ENCODE measurements around the gene ERF. TPM values are rescaled to one million over a fixed set of nuclear protein-coding genes. Genes with fewer than 3 reads are reported as not detected.

The ERF gene
- total and polyA plus RNA-seq, 2 of the 4 experiments (the other 2 are of a cell fraction) = 5.2 to 32.4 TPM

DNA sequence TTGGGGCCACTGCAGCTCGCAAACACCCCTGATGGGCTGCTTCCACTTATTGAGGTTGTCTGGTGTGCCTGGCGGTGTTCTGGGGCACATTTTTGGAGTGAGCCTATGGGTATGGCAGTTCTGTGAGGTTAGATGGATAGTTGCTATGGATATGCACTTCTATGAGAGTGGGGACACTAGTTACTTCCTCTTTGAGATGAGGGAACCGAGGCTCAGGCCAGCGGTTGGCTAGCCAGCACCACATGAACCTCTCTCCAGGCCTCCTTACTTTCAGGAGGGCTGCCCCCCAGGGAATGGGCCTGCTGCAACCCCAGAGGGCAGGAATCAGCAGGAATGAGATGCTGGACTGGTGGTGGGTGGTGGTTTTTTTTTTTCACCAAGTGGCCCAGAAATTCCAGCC is 33.5 kb upstream of the ERF start:
- H3K79me1 ChIP-seq (ENCODE audit: low read depth in 1 of 2, low read length in 2 of 2) = peaks cover 26 to 37% of the 10 kb centered on the region in 2 experiments
- no peak overlapping the region for H3K9ac ChIP-seq (ENCODE audit: low read depth, low read length)
- TF ChIP-seq RCOR1 (IDR thresholded peaks at IDR 0.05; ENCODE audit: insufficient replicate concordance, low read length) = no peak
- H3K4ac ChIP-seq (ENCODE audit: low read depth, low read length) = no peak overlapping the region
- no peak overlapping the region for H2BK120ac ChIP-seq (ENCODE audit: low read depth, low read length)
- H3K27me3 ChIP-seq (ENCODE audit: control insufficient read depth, insufficient read depth, low read length) = no peaks in the 10 kb centered on the region
- peaks cover 17% of the 10 kb centered on the region for H3K4me1 ChIP-seq (ENCODE audit: control insufficient read depth, insufficient read depth, low read length)
- POLR2A ChIA-PET (ENCODE audit: unreplicated experiment) = interaction anchor here (0.6 kb wide), 1 partner anchor 14 kb away, joined by 3 read pairs; the partner anchor contains the start of gene PAFAH1B3
- H2BK20ac ChIP-seq (ENCODE audit: low read depth, low read length) = no peak overlapping the region
- no peak overlapping the region for H3K14ac ChIP-seq (replicated peaks; ENCODE audit: low read depth, low read length)
- DNase-seq = no peak
- no peaks in the 10 kb centered on the region for H3K9me3 ChIP-seq (ENCODE audit: control insufficient read depth, insufficient read depth, low read length)
- H2BK5ac ChIP-seq (ENCODE audit: low read depth, low read length, poor library complexity, severe bottlenecking) = no peak overlapping the region
- no peak overlapping the region for H3K4me3 ChIP-seq (ENCODE audit: insufficient read depth, low read depth, low read length)
- no peak for ATAC-seq (ENCODE audit: low read depth)
- CTCF ChIA-PET = no interaction called here
- no peak overlapping the region for H4K91ac ChIP-seq (ENCODE audit: insufficient read depth, low read depth, low read length)
- no peak overlapping the region for H3K56ac ChIP-seq (ENCODE audit: extremely low read depth, insufficient read depth, low read length)
- in situ Hi-C loops (cut with MboI; ENCODE audit: low sequenced_read_pairs) = no loop called here
- H3K18ac ChIP-seq (ENCODE audit: low read depth, low read length) = no peak overlapping the region
- dilution Hi-C loops (cut with HindIII; ENCODE audit: low sequenced_read_pairs, unreplicated experiment) = no loop called here
- no peak overlapping the region for H2BK15ac ChIP-seq (ENCODE audit: low read depth, low read length)
- H2AFZ ChIP-seq (replicated peaks; ENCODE audit: low read length, poor library complexity) = no peak overlapping the region
- H3K9me1 ChIP-seq (ENCODE audit: insufficient read depth, low read length) = peaks cover 7% of the 10 kb centered on the region
- H3K4me2 ChIP-seq (ENCODE audit: low read depth, low read length) = no peak overlapping the region
- H4K5ac ChIP-seq (ENCODE audit: low read depth, low read length) = no peak overlapping the region
- no peak overlapping the region for H3K23ac ChIP-seq (ENCODE audit: low read depth, low read length)
- peaks cover 62% of the 10 kb centered on the region for H3K36me3 ChIP-seq (ENCODE audit: control insufficient read depth, insufficient read depth, low read length)
- intact Hi-C loops (cut with micrococcal nuclease) = no loop called here
- H4K8ac ChIP-seq (ENCODE audit: low read depth in 2 of 2, low read length in 2 of 2) = no peak overlapping the region
- whole genome bisulfite sequencing, 2 experiments (ENCODE audit: extremely low coverage in 2 of 2, insufficient read length in 1 of 2) = no CpG with 5 or more reads among the region's 4 CpGs
- BruUV-seq (replicated peaks) = no TSS peak
- H2AK5ac ChIP-seq (ENCODE audit: low read depth, low read length) = no peak overlapping the region
- no peak overlapping the region for H2AK9ac ChIP-seq (replicated peaks; ENCODE audit: low read depth, low read length, poor library complexity)
- H4K20me1 ChIP-seq (ENCODE audit: insufficient read depth, low read length) = peaks cover 25% of the 10 kb centered on the region
- no peak overlapping the region for H3K27ac ChIP-seq (ENCODE audit: insufficient read depth, low read length)
